ENCODE data around the gene LRP3. TPM values are rescaled to one million over a fixed set of nuclear protein-coding genes. Genes with fewer than 3 reads are reported as not detected.

The LRP3 gene
- total RNA-seq, 1 donor from 2014 or later = 46.9 TPM

DNA sequence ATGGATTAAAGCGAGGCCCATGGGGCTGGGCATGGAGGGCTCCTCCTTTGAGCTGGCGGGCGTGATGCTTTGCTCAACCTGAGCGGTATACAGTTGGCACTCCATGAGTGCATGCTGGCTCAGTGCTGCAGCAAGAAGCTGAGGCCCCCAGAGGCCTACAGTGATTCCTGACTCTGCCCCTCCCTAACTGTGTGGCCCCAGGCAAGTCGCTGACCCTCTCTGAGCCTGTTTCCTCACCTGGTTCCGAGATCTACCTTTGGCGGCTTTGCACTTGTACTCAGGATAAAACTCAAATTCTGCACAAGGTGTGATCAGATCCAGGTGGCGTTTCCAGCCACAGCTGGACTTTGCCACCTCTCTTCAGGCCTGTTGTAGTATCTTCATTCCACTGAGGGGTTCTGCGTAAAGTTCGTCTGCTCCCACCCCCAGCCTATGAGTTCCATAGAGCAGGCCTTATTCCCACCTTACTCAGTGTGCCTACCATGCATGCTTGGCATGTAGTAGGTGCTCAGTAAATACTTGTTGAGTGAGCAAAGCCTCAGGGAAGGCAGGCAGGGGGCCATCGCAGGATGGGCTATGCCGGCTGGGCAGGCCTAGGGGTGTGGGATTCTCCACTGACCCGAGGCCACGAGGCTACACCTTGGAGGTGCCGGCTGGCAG lies 7.9 kb downstream of the LRP3 start:
- TF ChIP-seq, protein P1, sequence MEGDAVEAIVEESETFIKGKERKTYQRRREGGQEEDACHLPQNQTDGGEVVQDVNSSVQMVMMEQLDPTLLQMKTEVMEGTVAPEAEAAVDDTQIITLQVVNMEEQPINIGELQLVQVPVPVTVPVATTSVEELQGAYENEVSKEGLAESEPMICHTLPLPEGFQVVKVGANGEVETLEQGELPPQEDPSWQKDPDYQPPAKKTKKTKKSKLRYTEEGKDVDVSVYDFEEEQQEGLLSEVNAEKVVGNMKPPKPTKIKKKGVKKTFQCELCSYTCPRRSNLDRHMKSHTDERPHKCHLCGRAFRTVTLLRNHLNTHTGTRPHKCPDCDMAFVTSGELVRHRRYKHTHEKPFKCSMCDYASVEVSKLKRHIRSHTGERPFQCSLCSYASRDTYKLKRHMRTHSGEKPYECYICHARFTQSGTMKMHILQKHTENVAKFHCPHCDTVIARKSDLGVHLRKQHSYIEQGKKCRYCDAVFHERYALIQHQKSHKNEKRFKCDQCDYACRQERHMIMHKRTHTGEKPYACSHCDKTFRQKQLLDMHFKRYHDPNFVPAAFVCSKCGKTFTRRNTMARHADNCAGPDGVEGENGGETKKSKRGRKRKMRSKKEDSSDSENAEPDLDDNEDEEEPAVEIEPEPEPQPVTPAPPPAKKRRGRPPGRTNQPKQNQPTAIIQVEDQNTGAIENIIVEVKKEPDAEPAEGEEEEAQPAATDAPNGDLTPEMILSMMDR (IDR thresholded peaks at IDR 0.05; ENCODE audit: partially characterized antibody, unreplicated experiment) = no peak
- H3K9me3 Mint-ChIP-seq (ENCODE audit: unreplicated experiment) = peaks cover 3% of the 10 kb centered on the region
- no peak overlapping the region for H3K4me3 Mint-ChIP-seq (ENCODE audit: unreplicated experiment)
- no peak overlapping the region for H3K27ac Mint-ChIP-seq (ENCODE audit: unreplicated experiment)
- peaks cover 6% of the 10 kb centered on the region for H3K36me3 Mint-ChIP-seq (ENCODE audit: unreplicated experiment)
- H3K4me1 Mint-ChIP-seq (ENCODE audit: low read depth, unreplicated experiment) = no peaks in the 10 kb centered on the region
- H3K27me3 Mint-ChIP-seq (ENCODE audit: unreplicated experiment) = peaks cover 2% of the 10 kb centered on the region
- no peak for DNase-seq

DNA sequence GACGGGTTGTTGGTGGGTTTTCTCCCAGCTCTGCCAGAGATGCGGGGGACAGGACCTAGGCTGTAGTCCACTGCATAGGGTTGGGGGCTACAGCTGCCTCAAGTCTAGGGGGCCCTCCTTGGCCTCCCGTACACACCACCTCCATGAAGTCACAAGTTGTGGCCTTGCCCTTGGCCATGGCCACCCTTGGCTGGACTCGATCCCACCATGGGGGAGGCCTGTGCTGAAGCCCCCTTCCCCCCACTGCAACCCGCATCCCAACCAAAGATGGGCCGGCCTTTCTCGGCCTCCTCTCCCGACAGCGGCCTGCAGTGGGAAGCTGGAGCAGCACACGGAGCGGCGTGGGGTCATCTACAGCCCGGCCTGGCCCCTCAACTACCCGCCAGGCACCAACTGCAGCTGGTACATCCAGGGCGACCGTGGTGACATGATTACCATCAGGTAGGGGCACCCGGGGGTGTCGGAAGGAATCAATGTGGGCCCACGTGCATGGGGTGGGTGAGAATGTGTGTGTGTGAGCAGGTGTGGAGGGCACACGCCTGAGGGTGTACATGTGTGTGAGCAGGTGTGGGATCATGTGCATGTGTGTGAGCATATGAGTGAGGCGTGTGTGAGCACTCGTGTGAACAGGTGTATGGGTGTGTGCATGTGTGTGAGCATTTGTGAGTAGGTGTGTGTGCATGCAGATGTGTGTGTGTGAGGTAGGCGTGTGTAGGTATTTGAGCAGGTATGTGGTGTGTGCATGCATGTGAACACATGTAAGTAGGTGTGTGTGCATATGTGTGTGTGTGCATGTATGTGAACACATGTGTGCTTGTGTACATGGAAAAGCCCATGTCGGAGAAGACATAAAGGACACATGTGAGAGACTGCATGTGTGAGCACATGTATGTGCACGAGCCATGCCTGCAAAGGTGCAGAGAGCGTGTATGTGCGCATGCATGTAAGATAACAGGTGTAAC lies 8.7 kb downstream of the LRP3 start:
- TF ChIP-seq, protein P1 (IDR thresholded peaks at IDR 0.05; ENCODE audit: partially characterized antibody, unreplicated experiment) = no peak
- Mint-ChIP-seq H3K4me1 (ENCODE audit: low read depth, unreplicated experiment) (no peaks in the 10 kb centered on the region), H3K36me3 (ENCODE audit: unreplicated experiment) (peaks cover 6% of the 10 kb centered on the region), H3K27me3 (ENCODE audit: unreplicated experiment) (peaks cover 2% of the 10 kb centered on the region), H3K4me3 (ENCODE audit: unreplicated experiment) (no peak overlapping the region), H3K27ac (ENCODE audit: unreplicated experiment) (peak overlapping the region; percentile 41), H3K9me3 (ENCODE audit: unreplicated experiment) (peaks cover 2% of the 10 kb centered on the region)
- DNase-seq = no peak

DNA sequence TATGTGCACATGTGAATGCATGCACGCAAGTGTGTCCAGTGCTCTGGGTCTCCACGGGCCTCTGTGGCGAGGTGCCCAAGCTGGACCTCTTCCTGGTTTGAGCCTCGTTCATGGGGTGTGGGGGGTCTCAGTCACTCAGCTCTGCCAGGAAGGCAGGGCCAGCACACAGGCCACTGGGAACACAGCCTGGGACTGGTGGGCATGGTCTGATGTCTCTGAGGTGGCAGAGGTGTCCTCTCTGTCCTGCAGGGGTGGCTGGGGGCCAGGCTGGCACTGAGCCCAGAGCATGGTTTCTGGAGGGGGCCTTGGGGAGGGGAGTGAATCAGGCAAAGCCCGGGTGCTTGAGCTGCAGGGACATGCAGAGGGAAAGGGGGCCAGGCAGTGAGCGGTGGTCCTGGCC lies 9.4 kb downstream of the LRP3 start:
- H3K27me3 Mint-ChIP-seq (ENCODE audit: unreplicated experiment) = peaks cover 5% of the 10 kb centered on the region
- no peak overlapping the region for H3K27ac Mint-ChIP-seq (ENCODE audit: unreplicated experiment)
- DNase-seq = no peak
- H3K36me3 Mint-ChIP-seq (ENCODE audit: unreplicated experiment) = peaks cover 6% of the 10 kb centered on the region
- no peaks in the 10 kb centered on the region for H3K4me1 Mint-ChIP-seq (ENCODE audit: low read depth, unreplicated experiment)
- TF ChIP-seq, protein P1 (IDR thresholded peaks at IDR 0.05; ENCODE audit: partially characterized antibody, unreplicated experiment) = no peak
- no peak overlapping the region for H3K4me3 Mint-ChIP-seq (ENCODE audit: unreplicated experiment)
- peaks cover 2% of the 10 kb centered on the region for H3K9me3 Mint-ChIP-seq (ENCODE audit: unreplicated experiment)

DNA sequence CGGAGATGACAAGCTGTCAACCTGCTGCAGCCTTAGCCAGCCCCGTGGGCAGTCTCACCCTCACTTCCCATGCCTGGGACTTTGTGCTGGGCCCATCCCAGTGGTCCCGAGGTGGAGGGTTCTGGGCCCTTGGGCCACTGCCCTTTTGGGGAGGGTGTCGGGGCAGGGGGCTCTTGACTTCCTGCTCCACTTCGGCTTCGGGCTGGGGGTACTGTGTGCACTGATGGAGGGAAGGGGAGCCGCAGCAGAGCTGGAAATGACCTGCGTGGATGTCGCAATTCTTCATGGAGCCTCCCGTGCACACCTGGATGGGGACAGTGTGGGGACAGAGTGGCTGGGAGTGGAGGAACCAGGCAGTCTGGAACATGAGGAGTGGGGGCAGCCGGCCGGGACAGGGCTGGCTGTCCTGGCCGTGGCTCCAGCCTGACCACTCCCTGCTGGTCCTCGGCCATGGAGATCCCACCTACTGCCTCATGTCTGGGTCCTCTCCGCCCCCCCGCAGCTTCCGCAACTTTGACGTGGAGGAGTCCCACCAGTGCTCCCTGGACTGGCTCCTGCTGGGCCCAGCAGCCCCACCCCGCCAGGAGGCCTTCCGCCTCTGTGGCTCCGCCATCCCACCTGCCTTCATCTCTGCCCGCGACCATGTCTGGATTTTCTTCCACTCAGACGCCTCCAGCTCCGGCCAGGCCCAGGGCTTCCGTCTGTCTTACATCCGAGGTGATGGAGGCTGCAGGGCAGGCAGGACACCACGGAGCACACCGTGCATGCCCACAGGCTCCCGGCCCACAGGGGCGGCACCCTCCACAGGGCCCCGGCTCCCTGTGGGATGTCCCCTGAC lies 10.2 kb downstream of the LRP3 start:
- H3K4me3 Mint-ChIP-seq (ENCODE audit: unreplicated experiment) = no peak overlapping the region
- TF ChIP-seq, protein P1 (IDR thresholded peaks at IDR 0.05; ENCODE audit: partially characterized antibody, unreplicated experiment) = no peak
- H3K9me3 Mint-ChIP-seq (ENCODE audit: unreplicated experiment) = peaks cover 2% of the 10 kb centered on the region
- peaks cover 5% of the 10 kb centered on the region for H3K27me3 Mint-ChIP-seq (ENCODE audit: unreplicated experiment)
- DNase-seq = no peak
- H3K4me1 Mint-ChIP-seq (ENCODE audit: low read depth, unreplicated experiment) = no peaks in the 10 kb centered on the region
- no peak overlapping the region for H3K27ac Mint-ChIP-seq (ENCODE audit: unreplicated experiment)
- peaks cover 6% of the 10 kb centered on the region for H3K36me3 Mint-ChIP-seq (ENCODE audit: unreplicated experiment)

Data from glutamatergic neuron (in vitro differentiated cells).